ENCODE measurements around the gene ACAP3. TPM values are rescaled to one million over a fixed set of nuclear protein-coding genes. Genes with fewer than 3 reads are reported as not detected.
A peak's percentile ranks its signal among the peaks of the same experiment; 100 is the strongest.

Gene ACAP3
- polyA plus RNA-seq, 2 of the 4 experiments (the other 2 are of a cell fraction): 6.6 to 24.2 TPM

- 88% methylated on average over 5 of the region's 15 CpGs for WGBS (ENCODE audit: missing lambda C conversion rate)
- Histone ChIP-seq H3K4me2 (no peak overlapping the region), H3K9me3 (no peaks in the 10 kb centered on the region), H3K4me3 (no peak overlapping the region), H3K4me1 (no peaks in the 10 kb centered on the region), H3K27ac (no peak overlapping the region)
- CTCF ChIA-PET: interaction anchor here (0.5 to 3.5 kb wide), 11 partner anchors 9 to 350 kb away, joined by 3 to 72 read pairs (median 4); partner anchors contain the start of genes PERM1, SCNN1D, TAS1R3 and UBE2J2
- ATAC-seq: peak; percentile 50 to 66; a peak in 5 of 6 replicates
- POLR2A ChIA-PET: no interaction called here
- no peak for FAIRE-seq
- TF ChIP-seq SREBF2 (IDR thresholded peaks at IDR 0.05): no peak
- TF ChIP-seq SMC3 (IDR thresholded peaks at IDR 0.05): 0 out of 3 replicates have a peak, but pooled peaks have one; percentile 12
- TF ChIP-seq RAD21 (conservative IDR thresholded peaks at IDR 0.05 in 1 of 2, IDR thresholded peaks at IDR 0.05 in 1 of 2): peak; percentile 13 to 28; a peak in 1 of 5 replicates
- no peak for TF ChIP-seq ESRRA (IDR thresholded peaks at IDR 0.05; ENCODE audit: borderline replicate concordance, low read length)
- no peak for TF ChIP-seq GATA3 (IDR thresholded peaks at IDR 0.05; ENCODE audit: borderline replicate concordance)
- TF ChIP-seq RARB (CRISPR knock-in tag; IDR thresholded peaks at IDR 0.05): no peak
- TF ChIP-seq TFCP2L1 (CRISPR knock-in tag; IDR thresholded peaks at IDR 0.05): no peak
- TF ChIP-seq HOXA7 (CRISPR knock-in tag; IDR thresholded peaks at IDR 0.05): no peak
- peak in 1 of 2 experiments; percentile 51 for DNase-seq (ENCODE audit: low read depth in 1 of 2, low spot score in 1 of 2)
Measured at GRCh38 chr1:1290238-1290731, 17.4 kb downstream of the ACAP3 start.

DNA sequence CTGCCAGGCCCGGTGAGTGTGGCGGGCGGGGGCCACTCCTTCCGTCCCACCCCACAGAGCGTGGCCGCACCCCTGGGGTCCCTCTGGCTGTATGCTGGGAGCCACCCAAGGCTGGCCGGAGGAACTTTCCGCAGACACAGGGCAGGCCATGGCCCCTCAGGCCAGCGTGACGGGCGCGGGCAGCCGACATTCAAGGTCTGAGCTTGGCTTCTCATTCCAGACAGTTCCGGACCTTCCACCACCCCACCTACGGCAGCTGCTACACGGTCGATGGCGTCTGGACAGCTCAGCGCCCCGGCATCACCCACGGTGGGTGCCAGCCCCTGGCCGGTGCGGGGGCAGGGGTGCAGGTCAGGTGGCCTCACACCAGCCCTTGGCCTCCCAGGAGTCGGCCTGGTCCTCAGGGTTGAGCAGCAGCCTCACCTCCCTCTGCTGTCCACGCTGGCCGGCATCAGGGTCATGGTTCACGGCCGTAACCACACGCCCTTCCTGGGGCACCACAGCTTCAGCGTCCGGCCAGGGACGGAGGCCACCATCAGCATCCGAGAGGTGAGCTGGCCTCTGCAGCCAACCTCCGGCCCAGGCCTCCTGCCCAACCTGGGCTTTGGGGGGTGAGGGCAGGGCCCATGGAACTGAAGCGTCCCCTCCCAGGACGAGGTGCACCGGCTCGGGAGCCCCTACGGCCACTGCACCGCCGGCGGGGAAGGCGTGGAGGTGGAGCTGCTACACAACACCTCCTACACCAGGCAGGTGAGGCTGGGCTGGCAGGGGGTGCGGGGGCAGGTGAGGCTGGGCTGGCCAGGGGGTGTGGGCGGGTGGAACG, 20.2 kb downstream of the ACAP3 start:
- H3K4me2 ChIP-seq: no peak overlapping the region
- H3K4me1 ChIP-seq: no peaks in the 10 kb centered on the region; the same call in 2 of the 3 replicates
- no peak for FAIRE-seq
- ATAC-seq: no peak
- H3K27ac ChIP-seq: no peak overlapping the region
- no peak for DNase-seq (ENCODE audit: low read depth in 1 of 2, low spot score in 1 of 2)
- WGBS (ENCODE audit: missing lambda C conversion rate): 94% methylated on average over 15 of the region's 46 CpGs
- H3K9me3 ChIP-seq: no peaks in the 10 kb centered on the region
- no peak overlapping the region for H3K4me3 ChIP-seq
- POLR2A ChIA-PET: no interaction called here
- no peak for TF ChIP-seq NR3C1 (IDR thresholded peaks at IDR 0.05)
- no peak for TF ChIP-seq HEYL (CRISPR knock-in tag; IDR thresholded peaks at IDR 0.05)
- TF ChIP-seq RCOR1 (IDR thresholded peaks at IDR 0.05; ENCODE audit: low read depth, low read length): no peak
- TF ChIP-seq, protein P1, sequence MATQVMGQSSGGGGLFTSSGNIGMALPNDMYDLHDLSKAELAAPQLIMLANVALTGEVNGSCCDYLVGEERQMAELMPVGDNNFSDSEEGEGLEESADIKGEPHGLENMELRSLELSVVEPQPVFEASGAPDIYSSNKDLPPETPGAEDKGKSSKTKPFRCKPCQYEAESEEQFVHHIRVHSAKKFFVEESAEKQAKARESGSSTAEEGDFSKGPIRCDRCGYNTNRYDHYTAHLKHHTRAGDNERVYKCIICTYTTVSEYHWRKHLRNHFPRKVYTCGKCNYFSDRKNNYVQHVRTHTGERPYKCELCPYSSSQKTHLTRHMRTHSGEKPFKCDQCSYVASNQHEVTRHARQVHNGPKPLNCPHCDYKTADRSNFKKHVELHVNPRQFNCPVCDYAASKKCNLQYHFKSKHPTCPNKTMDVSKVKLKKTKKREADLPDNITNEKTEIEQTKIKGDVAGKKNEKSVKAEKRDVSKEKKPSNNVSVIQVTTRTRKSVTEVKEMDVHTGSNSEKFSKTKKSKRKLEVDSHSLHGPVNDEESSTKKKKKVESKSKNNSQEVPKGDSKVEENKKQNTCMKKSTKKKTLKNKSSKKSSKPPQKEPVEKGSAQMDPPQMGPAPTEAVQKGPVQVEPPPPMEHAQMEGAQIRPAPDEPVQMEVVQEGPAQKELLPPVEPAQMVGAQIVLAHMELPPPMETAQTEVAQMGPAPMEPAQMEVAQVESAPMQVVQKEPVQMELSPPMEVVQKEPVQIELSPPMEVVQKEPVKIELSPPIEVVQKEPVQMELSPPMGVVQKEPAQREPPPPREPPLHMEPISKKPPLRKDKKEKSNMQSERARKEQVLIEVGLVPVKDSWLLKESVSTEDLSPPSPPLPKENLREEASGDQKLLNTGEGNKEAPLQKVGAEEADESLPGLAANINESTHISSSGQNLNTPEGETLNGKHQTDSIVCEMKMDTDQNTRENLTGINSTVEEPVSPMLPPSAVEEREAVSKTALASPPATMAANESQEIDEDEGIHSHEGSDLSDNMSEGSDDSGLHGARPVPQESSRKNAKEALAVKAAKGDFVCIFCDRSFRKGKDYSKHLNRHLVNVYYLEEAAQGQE (IDR thresholded peaks at IDR 0.05): no peak
- no peak for TF ChIP-seq EHMT2 (IDR thresholded peaks at IDR 0.05; ENCODE audit: low read depth)
- TF ChIP-seq CHD2 (IDR thresholded peaks at IDR 0.05; ENCODE audit: low read length, partially characterized antibody): no peak
- TF ChIP-seq ZNF302 (CRISPR knock-in tag; IDR thresholded peaks at IDR 0.05): no peak
- no peak for TF ChIP-seq CHD4 (IDR thresholded peaks at IDR 0.05; ENCODE audit: borderline replicate concordance)
- CTCF ChIA-PET: interaction anchor here (1.1 kb wide), 1 partner anchor 166 kb away, joined by 5 read pairs; no protein-coding TSS in a partner anchor

DNA sequence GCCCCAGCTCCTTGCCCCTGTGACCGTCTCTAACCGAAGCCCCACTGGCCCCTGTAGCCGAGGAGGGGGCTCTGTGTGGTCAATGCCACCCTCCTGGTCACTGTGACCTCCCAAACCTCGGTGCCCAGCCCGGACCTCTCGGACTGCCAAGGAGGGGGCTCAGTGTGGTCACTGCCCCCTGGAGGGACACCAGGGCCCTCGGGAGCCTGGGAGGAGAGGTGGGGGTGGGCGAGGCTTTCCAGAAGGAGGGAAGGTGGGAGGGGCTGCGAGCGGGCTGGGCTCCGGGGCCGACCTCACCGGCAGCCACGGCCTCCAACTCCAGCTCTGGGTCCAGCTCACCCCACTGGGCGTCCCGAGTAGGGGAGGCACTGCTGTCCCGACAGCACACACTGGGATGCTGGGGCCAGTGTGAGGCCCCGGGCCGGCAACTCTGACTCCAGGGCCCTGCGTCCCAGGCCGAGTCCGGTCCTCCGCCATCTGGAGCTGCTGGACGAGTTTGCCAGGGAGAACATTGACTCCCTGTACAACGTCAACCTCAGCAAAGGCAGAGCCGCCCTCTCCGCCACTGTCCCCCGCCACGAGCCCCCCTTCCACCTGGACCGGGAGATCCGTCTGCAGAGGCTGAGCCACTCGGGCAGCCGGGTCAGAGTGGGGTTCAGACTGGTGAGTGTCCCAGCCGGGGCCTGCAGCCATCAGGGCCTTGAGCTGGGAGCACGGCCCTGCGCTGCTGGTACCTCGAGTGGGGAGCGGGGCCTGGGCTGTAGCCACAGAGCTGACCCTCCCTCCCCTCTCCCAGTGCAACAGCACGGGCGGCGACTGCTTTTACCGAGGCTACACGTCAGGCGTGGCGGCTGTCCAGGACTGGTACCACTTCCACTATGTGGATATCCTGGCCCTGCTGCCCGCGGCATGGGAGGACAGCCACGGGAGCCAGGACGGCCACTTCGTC, 21.1 kb downstream of the ACAP3 start:
- POLR2A ChIA-PET: no interaction called here
- TF ChIP-seq MAZ (IDR thresholded peaks at IDR 0.05; ENCODE audit: borderline replicate concordance, low read depth, low read length): no peak
- no peak for TF ChIP-seq SREBF2 (IDR thresholded peaks at IDR 0.05)
- no peak for TF ChIP-seq EHF (CRISPR knock-in tag; IDR thresholded peaks at IDR 0.05)
- no peak for TF ChIP-seq NFE2L2 (conservative IDR thresholded peaks at IDR 0.05; ENCODE audit: low read length)
- no peak for TF ChIP-seq CHD4 (IDR thresholded peaks at IDR 0.05; ENCODE audit: borderline replicate concordance)
- no peak for TF ChIP-seq HMGXB4 (CRISPR knock-in tag; IDR thresholded peaks at IDR 0.05; ENCODE audit: borderline replicate concordance)
- TF ChIP-seq FOSB (CRISPR knock-in tag; IDR thresholded peaks at IDR 0.05): no peak
- no peak for TF ChIP-seq NPAS2 (CRISPR knock-in tag; IDR thresholded peaks at IDR 0.05; ENCODE audit: borderline replicate concordance)
- TF ChIP-seq FOXS1 (CRISPR knock-in tag; IDR thresholded peaks at IDR 0.05): no peak
- TF ChIP-seq, protein P2, sequence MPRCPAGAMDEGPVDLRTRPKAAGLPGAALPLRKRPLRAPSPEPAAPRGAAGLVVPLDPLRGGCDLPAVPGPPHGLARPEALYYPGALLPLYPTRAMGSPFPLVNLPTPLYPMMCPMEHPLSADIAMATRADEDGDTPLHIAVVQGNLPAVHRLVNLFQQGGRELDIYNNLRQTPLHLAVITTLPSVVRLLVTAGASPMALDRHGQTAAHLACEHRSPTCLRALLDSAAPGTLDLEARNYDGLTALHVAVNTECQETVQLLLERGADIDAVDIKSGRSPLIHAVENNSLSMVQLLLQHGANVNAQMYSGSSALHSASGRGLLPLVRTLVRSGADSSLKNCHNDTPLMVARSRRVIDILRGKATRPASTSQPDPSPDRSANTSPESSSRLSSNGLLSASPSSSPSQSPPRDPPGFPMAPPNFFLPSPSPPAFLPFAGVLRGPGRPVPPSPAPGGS (IDR thresholded peaks at IDR 0.05): no peak
- no peak for TF ChIP-seq HEYL (CRISPR knock-in tag; IDR thresholded peaks at IDR 0.05)

More for the DNA sequence above, 21.1 kb downstream of the ACAP3 start:
- H3K4me2 ChIP-seq: no peak overlapping the region
- no peak overlapping the region for H3K4me3 ChIP-seq
- WGBS (ENCODE audit: missing lambda C conversion rate): 87% methylated on average over 4 of the region's 50 CpGs
- H3K4me1 ChIP-seq: peaks cover 8% of the 10 kb centered on the region; the same call in 2 of the 3 replicates
- ATAC-seq: no peak
- no peaks in the 10 kb centered on the region for H3K9me3 ChIP-seq
- CTCF ChIA-PET: interaction anchor here (1.1 to 1.2 kb wide), 2 partner anchors 165 to 302 kb away, joined by 3 to 5 read pairs; no protein-coding TSS in a partner anchor
- no peak for DNase-seq (ENCODE audit: low read depth in 1 of 2, low spot score in 1 of 2)
- H3K27ac ChIP-seq: no peak overlapping the region
- no peak for FAIRE-seq
